Hematopoietic multipotent progenitor cell treated with erythropoietin and hydrocortisone succinate and interleukin-3 and kit ligand, for 4 days (in vitro differentiated cells): ENCODE results near the gene IL17REL.

Source experiments
- DNase-seq: peaks from one replicate; pipeline ENCODE4 v3.0.0-alpha.2; 2015

IL17REL gene

GRCh38 chr22:50045211-50046018, 32.9 kb upstream of the IL17REL start:
- DNase-seq, result no peak

GRCh38 chr22:50044485-50045118, 32.0 kb upstream of the IL17REL start:
- DNase-seq, result peak; percentile 39

- no peak for DNase-seq
These were observed 28.9 kb upstream of the IL17REL start for GRCh38 chr22:50041361-50042065.

- DNase-seq, result no peak
These were observed 28.2 kb upstream of the IL17REL start for GRCh38 chr22:50040717-50041116.

- no peak for DNase-seq
These were observed 27.3 kb upstream of the IL17REL start for GRCh38 chr22:50039669-50040443.

- DNase-seq, result no peak
These were observed 23.6 kb upstream of the IL17REL start for GRCh38 chr22:50035976-50036724.

- DNase-seq, result no peak
These were observed 22.7 kb upstream of the IL17REL start for GRCh38 chr22:50035131-50035881.

- DNase-seq, result peak; percentile 60
These were observed 21.8 kb upstream of the IL17REL start for GRCh38 chr22:50034126-50035081.

- no peak for DNase-seq
These were observed 20.5 kb upstream of the IL17REL start for GRCh38 chr22:50032941-50033601.

GRCh38 chr22:50032109-50032871, 19.7 kb upstream of the IL17REL start:
- no peak for DNase-seq

GRCh38 chr22:50031189-50032091, 18.9 kb upstream of the IL17REL start:
- DNase-seq, result no peak

GRCh38 chr22:50030297-50031188, 18.0 kb upstream of the IL17REL start:
- DNase-seq, result peak; percentile 90

- DNase-seq, result peak; percentile 49
These were observed 15.3 kb upstream of the IL17REL start for GRCh38 chr22:50027639-50028537.

- no peak for DNase-seq
These were observed 13.4 kb upstream of the IL17REL start for GRCh38 chr22:50025993-50026392.

- DNase-seq, result no peak
These were observed 9.7 kb upstream of the IL17REL start for GRCh38 chr22:50022171-50022819.
